T-cell (primary cell): ENCODE results near the gene SCMH1. TPM values are rescaled to one million over a fixed set of nuclear protein-coding genes. Genes with fewer than 3 reads are reported as not detected.
A peak's percentile ranks its signal among the peaks of the same experiment; 100 is the strongest.

Experiments used
- ATAC-seq, 4 experiments: fragments of 200-7000 bp in 3 of 4; fragments of 150-1000 bp in 1 of 4; cut with Tn5 transposase; replicated peaks in 1 of 4; 1 replicate in 3 of 4; 2 replicates in 1 of 4; pipeline ENCODE4 v1.10.0; 2021; ENCODE audit warnings: moderate library complexity in 3 of 4, mild to moderate bottlenecking in 2 of 4, moderate number of reproducible peaks in 1 of 4
- CTCF ChIA-PET, 2 donors: fragments of 300-600 bp; sonication (Branson Sonifier 250); formaldehyde crosslinking; loops; one replicate each; lab custom pipeline; 2022; ENCODE audit warnings: antibody characterized with exemption in 2 of 2; lab: Charles Lee
- POLR2A ChIA-PET, 2 donors: fragments of 300-600 bp; sonication (Branson Sonifier 250); formaldehyde crosslinking; loops; one replicate each; lab custom pipeline; 2022; ENCODE audit warnings: antibody characterized with exemption in 2 of 2; lab: Charles Lee
- DNase-seq, 35 experiments: peaks; one replicate each; pipeline versions ENCODE4 v3.0.0 to v3.0.0-alpha.2; 2013 to 2023
- H3K27ac ChIP-seq: one replicate; pipeline ENCODE4 v1.5.1; 2013; ENCODE audit warnings: low read length
- H3K27me3 ChIP-seq, 2 experiments: replicated peaks in 1 of 2; 1 replicate in 1 of 2; 2 replicates in 1 of 2; pipeline versions ENCODE4 v1.6.1 to v1.7.0; 2013; ENCODE audit warnings: low read length in 1 of 2, mixed read lengths in 1 of 2; ENCODE audit not compliant: control insufficient read depth in 2 of 2, insufficient read depth in 2 of 2; ENCODE audit errors: extremely low read depth in 1 of 2
- H3K36me3 ChIP-seq, 2 donors: 1 replicate in 1 of 2; 2 replicates in 1 of 2; pipeline versions ENCODE4 v1.6.1 to v1.7.0; 2013; ENCODE audit warnings: low read length in 1 of 2; ENCODE audit not compliant: control insufficient read depth in 2 of 2, insufficient read depth in 1 of 2; ENCODE audit errors: extremely low read depth in 1 of 2
- H3K4me1 ChIP-seq, 2 experiments: 1 replicate in 1 of 2; 2 replicates in 1 of 2; pipeline versions ENCODE4 v1.6.1 to v1.7.0; 2013; ENCODE audit warnings: low read length in 2 of 2, mixed read lengths in 1 of 2; ENCODE audit not compliant: insufficient read depth in 2 of 2, control insufficient read depth in 1 of 2; ENCODE audit errors: extremely low read depth in 1 of 2
- H3K4me3 ChIP-seq, 2 donors: 1 replicate in 1 of 2; 2 replicates in 1 of 2; pipeline versions ENCODE4 v1.5.1 to v1.7.0; 2013; ENCODE audit warnings: mild to moderate bottlenecking in 2 of 2, low read length in 1 of 2, moderate library complexity in 1 of 2; ENCODE audit not compliant: control insufficient read depth in 1 of 2; ENCODE audit errors: extremely low read depth in 1 of 2
- H3K9me3 ChIP-seq: 2 replicates; pipeline ENCODE4 v1.7.0; 2013
- H3K27ac Mint-ChIP-seq, 2 donors: one replicate each; pipeline ENCODE4 v1.8.0; 2020 to 2021; ENCODE audit warnings: mild to moderate bottlenecking in 2 of 2, mixed read lengths in 2 of 2
- H3K27me3 Mint-ChIP-seq, 2 donors: one replicate each; pipeline ENCODE4 v1.8.0; 2021 to 2022; ENCODE audit warnings: mixed read lengths in 2 of 2
- H3K36me3 Mint-ChIP-seq: one replicate; pipeline ENCODE4 v1.8.0; 2021; ENCODE audit warnings: mixed read lengths
- H3K4me1 Mint-ChIP-seq, 3 donors: one replicate each; pipeline ENCODE4 v1.8.0; 2020 to 2022; ENCODE audit warnings: mixed read lengths in 3 of 3, mild to moderate bottlenecking in 1 of 3
- H3K4me3 Mint-ChIP-seq, 3 donors: one replicate each; pipeline ENCODE4 v1.8.0; 2020 to 2022; ENCODE audit warnings: mild to moderate bottlenecking in 3 of 3, mixed read lengths in 3 of 3, moderate library complexity in 3 of 3
- H3K9me3 Mint-ChIP-seq, 3 donors: one replicate each; pipeline ENCODE4 v1.8.0; 2020 to 2022; ENCODE audit warnings: mixed read lengths in 3 of 3
- WGBS: methylation state at CpG from one replicate; pipeline ENCODE4 v1.1.5; 2013; ENCODE audit warnings: missing lambda C conversion rate; ENCODE audit not compliant: insufficient coverage; 5-methylcytosine and 5-hydroxymethylcytosine counted together
- total RNA-seq, 35 experiments: library from RNA in 6 of 35; stranded (reverse) in 6 of 35; fragments of 120-200 nt in 1 of 35; gene quantifications; one replicate each; pipeline versions ENCODE4 v1.2.1 to v1.2.4 and lab custom pipeline; 2013 to 2026

The SCMH1 gene
- total RNA-seq, 5 donors from 2014 or later (not counting 1 experiment from before 2014, with no cell fraction given), result 14.8 to 24.2 (median 19.6) TPM

- H3K9me3 Mint-ChIP-seq, result no peaks in the 10 kb centered on the region
- H3K4me3 Mint-ChIP-seq, result peak overlapping the region; percentile 67 to 80 (median 73)
- ChIA-PET CTCF (no interaction called here), POLR2A (no interaction called here)
- peak overlapping the region; percentile 41 to 68 for H3K4me3 ChIP-seq
- H3K9me3 ChIP-seq, result no peaks in the 10 kb centered on the region
- ATAC-seq (peak in 3 of 4 experiments; percentile 3 to 11 (median 5)), DNase-seq (peak in 10 of 35 experiments; percentile 0 to 28 (median 2))
- H3K27ac Mint-ChIP-seq, result peak overlapping the region in 1 of 2 donors; percentile 8
- H3K27me3 ChIP-seq, result no peaks in the 10 kb centered on the region
- H3K27ac ChIP-seq, result peak overlapping the region; percentile 58
- peaks cover 6 to 14% of the 10 kb centered on the region in 2 experiments for H3K4me1 ChIP-seq
- no peaks in the 10 kb centered on the region for H3K36me3 ChIP-seq
- H3K4me1 Mint-ChIP-seq, result peaks cover 5 to 25% (median 18%) of the 10 kb centered on the region in 3 donors
- H3K36me3 Mint-ChIP-seq, result no peaks in the 10 kb centered on the region
- no peaks in the 10 kb centered on the region for H3K27me3 Mint-ChIP-seq
- WGBS, result 2% methylated on average over 37 of the region's 51 CpGs
These were observed 404 bp upstream of the SCMH1 start for GRCh38 chr1:41242342-41243078.

GRCh38 chr1:41241354-41241748 lies 755 bp downstream of the SCMH1 start:
- H3K27me3 ChIP-seq, result no peaks in the 10 kb centered on the region
- ChIA-PET POLR2A (interaction anchor here (0.5 to 1.1 kb wide), 2 partner anchors 13 to 120 kb away, joined by 3 to 6 read pairs; partner anchors contain the start of gene FOXO6 (in 1 of the 2)), CTCF (interaction anchor here in 1 of 2 donors (0.5 kb wide), 1 partner anchor 24 kb away, joined by 6 read pairs; no protein-coding TSS in a partner anchor)
- peak overlapping the region in 1 of 2 donors; percentile 86 for H3K27ac Mint-ChIP-seq
- no peaks in the 10 kb centered on the region for H3K9me3 Mint-ChIP-seq
- H3K27ac ChIP-seq, result peak overlapping the region; percentile 56
- H3K36me3 ChIP-seq, result no peaks in the 10 kb centered on the region
- ATAC-seq, result peak; percentile 42 to 68 (median 52)
- under 1% methylated on average over 45 of the region's 45 CpGs for WGBS
- peak overlapping the region; percentile 81 to 84 (median 83) for H3K4me3 Mint-ChIP-seq
- H3K4me1 Mint-ChIP-seq, result peaks cover 6 to 25% (median 21%) of the 10 kb centered on the region in 3 donors
- H3K4me3 ChIP-seq, result peak overlapping the region; percentile 21 to 35
- no peaks in the 10 kb centered on the region for H3K36me3 Mint-ChIP-seq
- peak in 27 of 35 experiments; percentile 0 to 57 (median 15) for DNase-seq
- H3K9me3 ChIP-seq, result no peaks in the 10 kb centered on the region
- peaks cover 6 to 14% of the 10 kb centered on the region in 2 experiments for H3K4me1 ChIP-seq
- no peaks in the 10 kb centered on the region for H3K27me3 Mint-ChIP-seq

DNA sequence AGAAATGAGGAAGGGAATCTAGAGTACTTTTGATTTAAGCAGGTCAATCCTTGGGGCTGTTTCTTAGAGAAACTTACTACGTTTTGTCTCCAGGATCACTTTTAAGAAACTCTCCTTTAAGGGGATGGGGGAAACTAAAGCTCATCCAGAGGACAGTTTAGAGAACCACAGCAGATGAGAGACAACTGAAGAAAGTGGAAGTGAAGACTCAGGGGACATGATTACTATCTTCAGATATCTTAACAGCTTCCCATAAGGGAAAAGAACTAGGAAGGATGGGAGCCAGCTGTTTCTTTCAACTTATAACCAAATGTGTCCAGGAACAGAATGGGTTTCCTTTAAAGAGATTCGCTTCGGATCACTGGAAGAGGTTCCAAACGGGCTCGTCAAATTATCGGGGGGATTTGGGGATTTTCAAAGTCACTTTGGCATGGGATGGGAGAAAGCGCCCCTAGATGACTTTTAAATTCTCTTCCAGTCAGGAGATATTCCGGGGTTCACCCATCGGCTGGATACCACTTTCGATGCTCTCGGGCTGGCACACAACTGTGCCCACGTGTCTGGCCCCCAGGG lies 1.2 kb downstream of the SCMH1 start:
- ATAC-seq, result peak in 1 of 4 experiments; percentile 11
- peak overlapping the region; percentile 21 to 35 for H3K4me3 ChIP-seq
- H3K36me3 ChIP-seq, result no peaks in the 10 kb centered on the region
- Mint-ChIP-seq H3K4me1 (peaks cover 11 to 27% (median 21%) of the 10 kb centered on the region in 3 donors), H3K27me3 (no peaks in the 10 kb centered on the region), H3K4me3 (peak overlapping the region; percentile 81 to 84 (median 83)), H3K9me3 (no peaks in the 10 kb centered on the region), H3K27ac (peak overlapping the region in 1 of 2 donors; percentile 86), H3K36me3 (no peaks in the 10 kb centered on the region)
- DNase-seq, result peak in 2 of 35 experiments; percentile 2 to 23
- H3K4me1 ChIP-seq, result peaks cover 4 to 14% of the 10 kb centered on the region in 2 experiments
- no peaks in the 10 kb centered on the region for H3K27me3 ChIP-seq
- CTCF ChIA-PET, result interaction anchor here (0.5 to 0.7 kb wide), 4 partner anchors 10 to 1173 kb away, joined by 3 to 6 read pairs (median 4); no protein-coding TSS in a partner anchor
- H3K9me3 ChIP-seq, result no peaks in the 10 kb centered on the region
- H3K27ac ChIP-seq, result peak overlapping the region; percentile 56
- 22% methylated on average over 9 of the region's 12 CpGs for WGBS
- POLR2A ChIA-PET, result interaction anchor here (0.5 to 1.1 kb wide), 4 partner anchors 12 to 120 kb away, joined by 3 to 6 read pairs (median 4); partner anchors contain the start of gene FOXO6 (in 1 of the 2)

DNA sequence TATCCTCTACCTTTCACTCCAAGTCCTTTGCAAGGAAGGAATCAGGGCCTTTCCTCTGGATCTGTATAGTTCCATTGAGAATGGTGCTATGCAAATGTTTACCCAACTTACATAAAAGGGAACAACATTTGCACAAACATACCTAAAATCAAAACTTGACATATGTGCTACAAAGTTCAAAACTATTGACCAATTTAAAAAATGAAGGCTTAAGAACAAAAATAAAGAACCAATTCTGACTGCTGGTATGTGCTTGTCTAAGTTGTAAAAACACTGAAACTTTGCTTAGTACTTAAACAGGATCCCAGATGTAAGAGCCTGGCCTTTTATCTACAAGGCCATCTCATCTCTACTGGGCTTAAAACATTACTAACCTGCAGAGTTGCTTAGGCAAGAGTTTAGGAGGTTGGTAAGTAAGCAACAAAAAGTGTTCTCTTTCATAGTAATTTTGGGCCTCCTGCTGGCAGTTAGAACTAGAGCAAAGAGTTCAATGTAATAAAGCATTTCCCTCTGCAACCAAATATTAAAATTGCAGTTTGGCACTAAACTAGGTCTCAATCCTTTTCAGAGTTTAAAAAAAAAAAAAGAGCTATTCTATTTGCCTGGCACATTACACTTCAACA lies 2.0 kb downstream of the SCMH1 start:
- H3K9me3 ChIP-seq, result no peaks in the 10 kb centered on the region
- peak overlapping the region; percentile 81 to 84 (median 83) for H3K4me3 Mint-ChIP-seq
- ATAC-seq (peak in 1 of 4 experiments; percentile 54), DNase-seq (peak in 3 of 35 experiments; percentile 2 to 51 (median 8))
- peak overlapping the region in 1 of 2 donors; percentile 86 for H3K27ac Mint-ChIP-seq
- H3K27ac ChIP-seq, result peak overlapping the region; percentile 56
- H3K27me3 Mint-ChIP-seq, result no peaks in the 10 kb centered on the region
- peaks cover 11 to 27% (median 21%) of the 10 kb centered on the region in 3 donors for H3K4me1 Mint-ChIP-seq
- H3K4me3 ChIP-seq, result no peak overlapping the region
- H3K27me3 ChIP-seq, result no peaks in the 10 kb centered on the region
- ChIA-PET CTCF (interaction anchor here (0.7 kb wide), 3 partner anchors 10 to 1174 kb away, joined by 3 to 4 read pairs (median 3); no protein-coding TSS in a partner anchor), POLR2A (interaction anchor here (0.6 kb wide), 2 partner anchors 24 to 117 kb away, joined by 3 to 4 read pairs; no protein-coding TSS in a partner anchor)
- no peaks in the 10 kb centered on the region for H3K36me3 ChIP-seq
- no peaks in the 10 kb centered on the region for H3K36me3 Mint-ChIP-seq
- no peaks in the 10 kb centered on the region for H3K9me3 Mint-ChIP-seq
- H3K4me1 ChIP-seq, result peaks cover 4 to 14% of the 10 kb centered on the region in 2 experiments

DNA sequence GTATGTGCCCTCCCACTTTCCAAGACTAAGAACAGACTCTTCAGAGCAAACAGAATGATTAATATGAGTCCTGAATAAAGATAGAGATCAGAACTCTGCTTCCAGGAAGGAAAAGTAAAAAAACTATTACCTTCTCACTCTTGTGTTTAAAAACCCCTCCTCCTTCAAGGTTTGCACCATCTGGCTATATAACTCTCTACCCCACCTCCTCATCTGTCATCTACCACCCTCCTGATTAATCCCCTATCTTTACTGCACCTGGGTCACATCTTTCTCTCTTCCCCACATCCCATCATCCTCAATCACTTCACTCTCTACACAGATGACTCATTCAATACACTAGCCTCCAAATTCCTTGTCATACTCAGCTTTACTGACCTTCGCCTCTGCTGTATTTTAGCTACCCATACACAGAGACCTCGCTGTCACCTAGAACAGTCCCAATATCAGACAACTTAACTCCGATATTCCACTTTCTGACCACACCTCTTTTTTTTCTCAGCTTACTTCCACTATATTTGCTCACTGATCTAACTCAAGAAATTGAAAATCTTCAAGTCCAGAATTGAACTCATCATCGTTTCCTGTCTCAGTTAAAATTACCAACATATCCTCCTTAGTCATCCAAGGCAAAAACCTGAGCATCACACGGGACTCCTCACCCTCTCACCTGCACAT lies 3.7 kb downstream of the SCMH1 start:
- Histone ChIP-seq H3K27me3 (no peaks in the 10 kb centered on the region), H3K4me1 (peaks cover 4 to 14% of the 10 kb centered on the region in 2 experiments), H3K27ac (no peak overlapping the region), H3K4me3 (no peak overlapping the region), H3K36me3 (no peaks in the 10 kb centered on the region), H3K9me3 (no peaks in the 10 kb centered on the region)
- POLR2A ChIA-PET, result no interaction called here
- Mint-ChIP-seq H3K4me1 (peaks cover 11 to 30% (median 22%) of the 10 kb centered on the region in 3 donors), H3K27me3 (no peaks in the 10 kb centered on the region), H3K4me3 (no peak overlapping the region), H3K36me3 (no peaks in the 10 kb centered on the region), H3K9me3 (no peaks in the 10 kb centered on the region), H3K27ac (no peak overlapping the region)
- CTCF ChIA-PET, result no interaction called here
- ATAC-seq, result no peak
- no peak for DNase-seq
- WGBS, result 56% methylated on average over 5 of the region's 5 CpGs
